ENCODE data around the gene NEO1. TPM values are rescaled to one million over a fixed set of nuclear protein-coding genes. Genes with fewer than 3 reads are reported as not detected.
A peak's percentile ranks its signal among the peaks of the same experiment; 100 is the strongest.
"Not testable (repeated sequence)": the region's sequence is repeated elsewhere in the genome, so short reads cannot be mapped to it uniquely, and the experiment has no call there.

The NEO1 gene
- total and polyA plus RNA-seq, 5 donors: 7.5 to 17.2 (median 15.6) TPM

GRCh38 chr15:73212424-73212823 is 160.2 kb downstream of the NEO1 start:
- intact Hi-C loops (cut with DNase I): no loop called here
- ATAC-seq (no peak), DNase-seq (no peak)
- Histone ChIP-seq H3K27ac (ENCODE audit: low read length) (no peak overlapping the region), H3K4me1 (ENCODE audit: control insufficient read depth, insufficient read depth, low read length) (no peaks in the 10 kb centered on the region), H3K9me3 (ENCODE audit: control insufficient read depth, low read length) (no peaks in the 10 kb centered on the region), H3K27me3 (ENCODE audit: control insufficient read depth, insufficient read depth) (no peaks in the 10 kb centered on the region), H3K4me3 (ENCODE audit: low read length) (no peak overlapping the region)
- WGBS: 8% methylated on average over 1 of the region's 1 CpG

GRCh38 chr15:73221450-73221849 is 169.2 kb downstream of the NEO1 start:
- intact Hi-C loops (cut with DNase I); H3K27ac ChIP-seq (ENCODE audit: low read length); H3K27me3 ChIP-seq (ENCODE audit: control insufficient read depth, insufficient read depth); DNase-seq; H3K9me3 ChIP-seq (ENCODE audit: control insufficient read depth, low read length); H3K4me1 ChIP-seq (ENCODE audit: control insufficient read depth, insufficient read depth, low read length); H3K4me3 ChIP-seq (ENCODE audit: low read length); ATAC-seq: not testable (repeated sequence)
- 96% methylated on average over 11 of the region's 11 CpGs for WGBS

GRCh38 chr15:73225358-73226015 is 173.2 kb downstream of the NEO1 start:
- H3K4me1 ChIP-seq (ENCODE audit: control insufficient read depth, insufficient read depth, low read length): no peaks in the 10 kb centered on the region
- no peaks in the 10 kb centered on the region for H3K27me3 ChIP-seq (ENCODE audit: control insufficient read depth, insufficient read depth)
- H3K27ac ChIP-seq (ENCODE audit: low read length): no peak overlapping the region
- no peak for ATAC-seq
- no peak for DNase-seq
- WGBS: 76% methylated on average over 13 of the region's 13 CpGs
- no peak overlapping the region for H3K4me3 ChIP-seq (ENCODE audit: low read length)
- intact Hi-C loops (cut with DNase I): no loop called here
- H3K9me3 ChIP-seq (ENCODE audit: control insufficient read depth, low read length): no peaks in the 10 kb centered on the region

GRCh38 chr15:73226093-73226814 is 174.0 kb downstream of the NEO1 start:
- Histone ChIP-seq H3K27ac (ENCODE audit: low read length) (no peak overlapping the region), H3K9me3 (ENCODE audit: control insufficient read depth, low read length) (no peaks in the 10 kb centered on the region), H3K4me3 (ENCODE audit: low read length) (no peak overlapping the region), H3K27me3 (ENCODE audit: control insufficient read depth, insufficient read depth) (no peaks in the 10 kb centered on the region), H3K4me1 (ENCODE audit: control insufficient read depth, insufficient read depth, low read length) (no peaks in the 10 kb centered on the region)
- ATAC-seq (peak; percentile 40 to 47), DNase-seq (peak; percentile 15 to 60 (median 43))
- WGBS: 68% methylated on average over 9 of the region's 9 CpGs
- intact Hi-C loops (cut with DNase I): no loop called here

- H3K9me3 ChIP-seq (ENCODE audit: control insufficient read depth, low read length): no peaks in the 10 kb centered on the region
- no peaks in the 10 kb centered on the region for H3K4me1 ChIP-seq (ENCODE audit: control insufficient read depth, insufficient read depth, low read length)
- no peak overlapping the region for H3K4me3 ChIP-seq (ENCODE audit: low read length)
- intact Hi-C loops (cut with DNase I): no loop called here
- no peak overlapping the region for H3K27ac ChIP-seq (ENCODE audit: low read length)
- no peaks in the 10 kb centered on the region for H3K27me3 ChIP-seq (ENCODE audit: control insufficient read depth, insufficient read depth)
- WGBS: 72% methylated on average over 6 of the region's 6 CpGs
- DNase-seq (no peak), ATAC-seq (no peak)
These were observed 175.3 kb downstream of the NEO1 start for GRCh38 chr15:73227433-73228056.

GRCh38 chr15:73228128-73228646 is 175.9 kb downstream of the NEO1 start:
- no peak overlapping the region for H3K4me3 ChIP-seq (ENCODE audit: low read length)
- H3K27ac ChIP-seq (ENCODE audit: low read length): no peak overlapping the region
- intact Hi-C loops (cut with DNase I): no loop called here
- H3K4me1 ChIP-seq (ENCODE audit: control insufficient read depth, insufficient read depth, low read length): no peaks in the 10 kb centered on the region
- no peaks in the 10 kb centered on the region for H3K27me3 ChIP-seq (ENCODE audit: control insufficient read depth, insufficient read depth)
- 89% methylated on average over 1 of the region's 1 CpG for WGBS
- DNase-seq: no peak
- no peaks in the 10 kb centered on the region for H3K9me3 ChIP-seq (ENCODE audit: control insufficient read depth, low read length)
- ATAC-seq: no peak

GRCh38 chr15:73231661-73232419 is 179.6 kb downstream of the NEO1 start:
- intact Hi-C loops (cut with DNase I): no loop called here
- H3K4me3 ChIP-seq (ENCODE audit: low read length): no peak overlapping the region
- H3K9me3 ChIP-seq (ENCODE audit: control insufficient read depth, low read length): no peaks in the 10 kb centered on the region
- no peaks in the 10 kb centered on the region for H3K27me3 ChIP-seq (ENCODE audit: control insufficient read depth, insufficient read depth)
- DNase-seq (no peak), ATAC-seq (no peak)
- 63% methylated on average over 2 of the region's 2 CpGs for WGBS
- no peaks in the 10 kb centered on the region for H3K4me1 ChIP-seq (ENCODE audit: control insufficient read depth, insufficient read depth, low read length)
- no peak overlapping the region for H3K27ac ChIP-seq (ENCODE audit: low read length)

- DNase-seq (no peak), ATAC-seq (no peak)
- H3K9me3 ChIP-seq (ENCODE audit: control insufficient read depth, low read length): no peaks in the 10 kb centered on the region
- no peaks in the 10 kb centered on the region for H3K27me3 ChIP-seq (ENCODE audit: control insufficient read depth, insufficient read depth)
- WGBS: 93% methylated on average over 2 of the region's 2 CpGs
- intact Hi-C loops (cut with DNase I): no loop called here
- no peaks in the 10 kb centered on the region for H3K4me1 ChIP-seq (ENCODE audit: control insufficient read depth, insufficient read depth, low read length)
- H3K27ac ChIP-seq (ENCODE audit: low read length): no peak overlapping the region
- no peak overlapping the region for H3K4me3 ChIP-seq (ENCODE audit: low read length)
These were observed 180.5 kb downstream of the NEO1 start for GRCh38 chr15:73232776-73233175.

GRCh38 chr15:73233623-73234022 is 181.4 kb downstream of the NEO1 start:
- Histone ChIP-seq H3K27ac (ENCODE audit: low read length) (no peak overlapping the region), H3K4me1 (ENCODE audit: control insufficient read depth, insufficient read depth, low read length) (no peaks in the 10 kb centered on the region), H3K9me3 (ENCODE audit: control insufficient read depth, low read length) (no peaks in the 10 kb centered on the region), H3K27me3 (ENCODE audit: control insufficient read depth, insufficient read depth) (no peaks in the 10 kb centered on the region), H3K4me3 (ENCODE audit: low read length) (no peak overlapping the region)
- intact Hi-C loops (cut with DNase I): no loop called here
- DNase-seq: no peak
- 85% methylated on average over 5 of the region's 5 CpGs for WGBS
- ATAC-seq: no peak

GRCh38 chr15:73237910-73238309 is 185.6 kb downstream of the NEO1 start:
- Histone ChIP-seq H3K9me3 (ENCODE audit: control insufficient read depth, low read length) (no peaks in the 10 kb centered on the region), H3K27me3 (ENCODE audit: control insufficient read depth, insufficient read depth) (no peaks in the 10 kb centered on the region), H3K4me1 (ENCODE audit: control insufficient read depth, insufficient read depth, low read length) (no peaks in the 10 kb centered on the region), H3K27ac (ENCODE audit: low read length) (no peak overlapping the region), H3K4me3 (ENCODE audit: low read length) (no peak overlapping the region)
- DNase-seq: no peak
- ATAC-seq: no peak
- 38% methylated on average over 3 of the region's 3 CpGs for WGBS
- intact Hi-C loops (cut with DNase I): no loop called here
